K562 (cell line): ENCODE results near the gene PSME1. TPM values are rescaled to one million over a fixed set of nuclear protein-coding genes. Genes with fewer than 3 reads are reported as not detected.

Experiments
- ARNT ChIP-seq, 2 experiments: fragments of 450-650 bp; IDR thresholded peaks; 2 replicates each; pipeline ENCODE4 v1.6.1; 2016; ENCODE audit warnings: mild to moderate bottlenecking in 1 of 2
- ATF3 ChIP-seq, 2 experiments: fragments of 450-650 bp in 1 of 2; sonication (generic) in 1 of 2; formaldehyde crosslinking in 1 of 2; IDR thresholded peaks in 1 of 2; conservative IDR thresholded peaks in 1 of 2; 2 replicates each; pipeline versions ENCODE4 v1.6.1 to v1.8.1; 2016 to 2023; ENCODE audit warnings: mild to moderate bottlenecking in 2 of 2, moderate library complexity in 2 of 2, inconsistent platforms in 1 of 2, missing genetic modification reagents in 1 of 2
- KLF16 ChIP-seq: IDR thresholded peaks from 2 replicates; pipeline ENCODE4 v1.6.1; 2016; ENCODE audit warnings: antibody characterized with exemption
- LCOR ChIP-seq: sonication (generic); formaldehyde crosslinking; IDR thresholded peaks from 2 replicates; pipeline ENCODE4 v1.8.0; 2022; ENCODE audit warnings: mild to moderate bottlenecking, missing genetic modification reagents
- PRDM10 ChIP-seq: fragments of 450-650 bp; IDR thresholded peaks from 2 replicates; pipeline ENCODE4 v1.6.1; 2018; ENCODE audit not compliant: partially characterized antibody
- RBM39 ChIP-seq: fragments of 200-400 bp; formaldehyde crosslinking; optimal IDR thresholded peaks from 2 replicates; pipeline ENCODE3; 2018; ENCODE audit warnings: low read depth, low read length
- SETDB1 ChIP-seq: IDR thresholded peaks from one replicate; pipeline ENCODE4 v1.6.1; 2012; ENCODE audit warnings: low read length, control low read depth, inconsistent platforms
- SMAD2 ChIP-seq: fragments of 150-350 bp; IDR thresholded peaks from 2 replicates; pipeline ENCODE4 v1.6.1; 2014; ENCODE audit warnings: low read depth, mild to moderate bottlenecking, low read length
- polyA plus RNA-seq, 8 experiments: library from polyadenylated mRNA; depleted of rRNA in 4 of 8; stranded (reverse) in 5 of 8; unstranded in 3 of 8; fragments of >200 nt; fragmentation: Nextera tagmentation in 2 of 8; fragmentation: Illumina TruSeq in 1 of 8; extraction: Ambion mirVana in 2 of 8; extraction: Trizol in 1 of 8; gene quantifications; 2 replicates each; pipeline versions ENCODE4 v1.2.1 to v1.2.3, GENCODE V29; 2011 to 2014; ENCODE audit warnings: inconsistent platforms in 1 of 8, missing spikeins in 1 of 8
- total RNA-seq, 7 experiments: library from RNA; depleted of rRNA in 6 of 7; stranded (reverse); fragments of >200 nt in 6 of 7; fragmentation: Illumina TruSeq in 2 of 7; extraction: Trizol in 2 of 7; gene quantifications; 2 replicates each; pipeline versions ENCODE4 v1.2.1 to v1.2.3, GENCODE V29; 2011 to 2021; ENCODE audit warnings: low replicate concordance in 1 of 7
- TF ChIP-seq, protein P1 (sequence below): sonication (generic); formaldehyde crosslinking; IDR thresholded peaks from 2 replicates; pipeline ENCODE4 v1.8.0; 2022; ENCODE audit warnings: mild to moderate bottlenecking, missing genetic modification reagents
- TF ChIP-seq, protein P2 (sequence below), 2 experiments: fragments of 450-650 bp; IDR thresholded peaks; 2 replicates each; pipeline ENCODE4 v1.6.1; 2016
- TF ChIP-seq, protein P3 (sequence below): fragments of 450-650 bp; IDR thresholded peaks from 2 replicates; pipeline ENCODE4 v1.6.1; 2016; ENCODE audit warnings: low read depth, mild to moderate bottlenecking, moderate library complexity
- TF ChIP-seq, protein P4 (sequence below): fragments of 450-650 bp; conservative IDR thresholded peaks from 2 replicates; pipeline ENCODE4 v1.6.1; 2016; ENCODE audit warnings: missing genetic modification characterization, low read depth, mild to moderate bottlenecking, control low read depth, missing compliant biosample characterization

PSME1 gene
- total and polyA plus RNA-seq, 9 of the 15 experiments (the other 6 are each of a cell fraction or from before 2014, with no cell fraction given): 20.3 to 180 (median 67.5) TPM

- TF ChIP-seq, protein P1, sequence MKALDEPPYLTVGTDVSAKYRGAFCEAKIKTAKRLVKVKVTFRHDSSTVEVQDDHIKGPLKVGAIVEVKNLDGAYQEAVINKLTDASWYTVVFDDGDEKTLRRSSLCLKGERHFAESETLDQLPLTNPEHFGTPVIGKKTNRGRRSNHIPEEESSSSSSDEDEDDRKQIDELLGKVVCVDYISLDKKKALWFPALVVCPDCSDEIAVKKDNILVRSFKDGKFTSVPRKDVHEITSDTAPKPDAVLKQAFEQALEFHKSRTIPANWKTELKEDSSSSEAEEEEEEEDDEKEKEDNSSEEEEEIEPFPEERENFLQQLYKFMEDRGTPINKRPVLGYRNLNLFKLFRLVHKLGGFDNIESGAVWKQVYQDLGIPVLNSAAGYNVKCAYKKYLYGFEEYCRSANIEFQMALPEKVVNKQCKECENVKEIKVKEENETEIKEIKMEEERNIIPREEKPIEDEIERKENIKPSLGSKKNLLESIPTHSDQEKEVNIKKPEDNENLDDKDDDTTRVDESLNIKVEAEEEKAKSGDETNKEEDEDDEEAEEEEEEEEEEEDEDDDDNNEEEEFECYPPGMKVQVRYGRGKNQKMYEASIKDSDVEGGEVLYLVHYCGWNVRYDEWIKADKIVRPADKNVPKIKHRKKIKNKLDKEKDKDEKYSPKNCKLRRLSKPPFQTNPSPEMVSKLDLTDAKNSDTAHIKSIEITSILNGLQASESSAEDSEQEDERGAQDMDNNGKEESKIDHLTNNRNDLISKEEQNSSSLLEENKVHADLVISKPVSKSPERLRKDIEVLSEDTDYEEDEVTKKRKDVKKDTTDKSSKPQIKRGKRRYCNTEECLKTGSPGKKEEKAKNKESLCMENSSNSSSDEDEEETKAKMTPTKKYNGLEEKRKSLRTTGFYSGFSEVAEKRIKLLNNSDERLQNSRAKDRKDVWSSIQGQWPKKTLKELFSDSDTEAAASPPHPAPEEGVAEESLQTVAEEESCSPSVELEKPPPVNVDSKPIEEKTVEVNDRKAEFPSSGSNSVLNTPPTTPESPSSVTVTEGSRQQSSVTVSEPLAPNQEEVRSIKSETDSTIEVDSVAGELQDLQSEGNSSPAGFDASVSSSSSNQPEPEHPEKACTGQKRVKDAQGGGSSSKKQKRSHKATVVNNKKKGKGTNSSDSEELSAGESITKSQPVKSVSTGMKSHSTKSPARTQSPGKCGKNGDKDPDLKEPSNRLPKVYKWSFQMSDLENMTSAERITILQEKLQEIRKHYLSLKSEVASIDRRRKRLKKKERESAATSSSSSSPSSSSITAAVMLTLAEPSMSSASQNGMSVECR (CRISPR knock-in tag): peak; percentile 95
- 0 out of 4 replicates have a peak, but pooled peaks of 1 of the 2 experiments have one; percentile 10 for TF ChIP-seq ARNT (IDR thresholded peaks at IDR 0.05)
- TF ChIP-seq, protein P2, sequence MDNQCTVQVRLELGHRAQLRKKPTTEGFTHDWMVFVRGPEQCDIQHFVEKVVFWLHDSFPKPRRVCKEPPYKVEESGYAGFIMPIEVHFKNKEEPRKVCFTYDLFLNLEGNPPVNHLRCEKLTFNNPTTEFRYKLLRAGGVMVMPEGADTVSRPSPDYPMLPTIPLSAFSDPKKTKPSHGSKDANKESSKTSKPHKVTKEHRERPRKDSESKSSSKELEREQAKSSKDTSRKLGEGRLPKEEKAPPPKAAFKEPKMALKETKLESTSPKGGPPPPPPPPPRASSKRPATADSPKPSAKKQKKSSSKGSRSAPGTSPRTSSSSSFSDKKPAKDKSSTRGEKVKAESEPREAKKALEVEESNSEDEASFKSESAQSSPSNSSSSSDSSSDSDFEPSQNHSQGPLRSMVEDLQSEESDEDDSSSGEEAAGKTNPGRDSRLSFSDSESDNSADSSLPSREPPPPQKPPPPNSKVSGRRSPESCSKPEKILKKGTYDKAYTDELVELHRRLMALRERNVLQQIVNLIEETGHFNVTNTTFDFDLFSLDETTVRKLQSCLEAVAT (IDR thresholded peaks at IDR 0.05): peak in 1 of 2 experiments; percentile 84; a peak in 1 of 4 replicates
- TF ChIP-seq, protein P3, sequence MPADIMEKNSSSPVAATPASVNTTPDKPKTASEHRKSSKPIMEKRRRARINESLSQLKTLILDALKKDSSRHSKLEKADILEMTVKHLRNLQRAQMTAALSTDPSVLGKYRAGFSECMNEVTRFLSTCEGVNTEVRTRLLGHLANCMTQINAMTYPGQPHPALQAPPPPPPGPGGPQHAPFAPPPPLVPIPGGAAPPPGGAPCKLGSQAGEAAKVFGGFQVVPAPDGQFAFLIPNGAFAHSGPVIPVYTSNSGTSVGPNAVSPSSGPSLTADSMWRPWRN: peak; percentile 5; the same call in 1 of the 2 replicates
- TF ChIP-seq LCOR (CRISPR knock-in tag): no peak
- TF ChIP-seq, protein P4, sequence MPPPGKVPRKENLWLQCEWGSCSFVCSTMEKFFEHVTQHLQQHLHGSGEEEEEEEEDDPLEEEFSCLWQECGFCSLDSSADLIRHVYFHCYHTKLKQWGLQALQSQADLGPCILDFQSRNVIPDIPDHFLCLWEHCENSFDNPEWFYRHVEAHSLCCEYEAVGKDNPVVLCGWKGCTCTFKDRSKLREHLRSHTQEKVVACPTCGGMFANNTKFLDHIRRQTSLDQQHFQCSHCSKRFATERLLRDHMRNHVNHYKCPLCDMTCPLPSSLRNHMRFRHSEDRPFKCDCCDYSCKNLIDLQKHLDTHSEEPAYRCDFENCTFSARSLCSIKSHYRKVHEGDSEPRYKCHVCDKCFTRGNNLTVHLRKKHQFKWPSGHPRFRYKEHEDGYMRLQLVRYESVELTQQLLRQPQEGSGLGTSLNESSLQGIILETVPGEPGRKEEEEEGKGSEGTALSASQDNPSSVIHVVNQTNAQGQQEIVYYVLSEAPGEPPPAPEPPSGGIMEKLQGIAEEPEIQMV (tag): no peak
- no peak for TF ChIP-seq RBM39
- TF ChIP-seq SETDB1: no peak
- no peak for TF ChIP-seq KLF16
- TF ChIP-seq SMAD2: no peak
- peak; percentile 34; the same call in 1 of the 2 replicates for TF ChIP-seq ATF3 (IDR thresholded peaks at IDR 0.05)
- no peak for TF ChIP-seq ATF3 (CRISPR knock-in tag; conservative IDR thresholded peaks at IDR 0.05)
- TF ChIP-seq PRDM10: peak; percentile 67
Measured at GRCh38 chr14:24114532-24115421, 21.2 kb upstream of the PSME1 start, which contains the start of the genes DCAF11 and NRL (continued).
